Thoracic aorta (tissue), 2 donors: ENCODE results near the gene TBC1D5. TPM values are rescaled to one million over a fixed set of nuclear protein-coding genes. Genes with fewer than 3 reads are reported as not detected.

Source experiments
- ATAC-seq: fragments of 150-250 bp; one replicate; pipeline ENCODE4 v1.8.0; 2017; ENCODE audit warnings: low read depth; ENCODE audit not compliant: insufficient number of reproducible peaks, low FRiP score
- DNase-seq: peaks from one replicate; pipeline ENCODE4 v3.0.0-alpha.2; 2020; ENCODE audit warnings: low spot score
- H3K27ac ChIP-seq, 2 donors: fragments of 200-600 bp; sonication (generic); 1 replicate in 1 of 2; 2 replicates in 1 of 2; pipeline ENCODE4 v1.5.1; 2016; ENCODE audit warnings: mild to moderate bottlenecking in 2 of 2, moderate library complexity in 2 of 2
- H3K27me3 ChIP-seq: fragments of 200-600 bp; sonication (generic); replicated peaks from 2 replicates; pipeline ENCODE4 v1.6.0; 2016; ENCODE audit warnings: mild to moderate bottlenecking; ENCODE audit not compliant: insufficient read depth
- H3K36me3 ChIP-seq: fragments of 200-600 bp; sonication (generic); one replicate; pipeline ENCODE4 v1.5.1; 2016
- H3K4me1 ChIP-seq, 2 donors: fragments of 200-600 bp; sonication (generic); 1 replicate in 1 of 2; 2 replicates in 1 of 2; pipeline versions ENCODE4 v1.5.1 to v1.6.0; 2016; ENCODE audit warnings: low read depth in 2 of 2, mild to moderate bottlenecking in 1 of 2; ENCODE audit not compliant: control insufficient read depth in 1 of 2
- H3K4me3 ChIP-seq: fragments of 200-600 bp; sonication (generic); 2 replicates; pipeline ENCODE4 v1.5.1; 2016; ENCODE audit warnings: mild to moderate bottlenecking
- H3K9me3 ChIP-seq: fragments of 200-600 bp; sonication (generic); 2 replicates; pipeline ENCODE4 v1.5.1; 2016
- CTCF ChIP-seq: fragments of 200-600 bp; sonication (generic); IDR thresholded peaks from one replicate; pipeline ENCODE4 v1.5.1; 2019; ENCODE audit warnings: antibody characterized with exemption
- total RNA-seq, 2 donors: library from RNA; depleted of rRNA; stranded (reverse); fragments of >200 nt; gene quantifications; one replicate each; pipeline versions ENCODE4 v1.1.0 to v1.2.3, GENCODE V29; 2016

TBC1D5 gene
- total RNA-seq, 2 donors from 2014 or later: 80.6 to 103 TPM

DNA sequence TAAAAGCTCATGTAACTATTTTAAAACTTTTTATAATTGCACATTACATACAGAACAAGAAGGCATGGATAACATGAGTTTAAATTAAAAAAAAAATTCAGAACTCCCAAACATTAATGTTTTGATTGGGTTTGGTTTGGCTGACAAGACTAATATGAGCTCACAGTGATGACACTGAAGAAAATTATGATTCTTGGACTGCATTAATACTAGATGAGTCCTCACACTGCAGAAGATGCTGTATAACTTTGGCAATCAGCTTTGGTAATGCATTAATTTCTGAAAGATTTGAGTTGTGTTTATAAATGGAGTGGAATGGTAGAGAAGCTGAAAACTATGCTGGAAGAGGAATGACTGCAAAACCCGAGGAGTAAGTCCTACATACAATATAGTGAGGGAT lies 498.8 kb downstream of the TBC1D5 start:
- H3K9me3 ChIP-seq: no peaks in the 10 kb centered on the region
- no peak overlapping the region for H3K27ac ChIP-seq
- ATAC-seq: no peak
- TF ChIP-seq CTCF: no peak
- no peaks in the 10 kb centered on the region for H3K36me3 ChIP-seq
- DNase-seq: no peak
- H3K27me3 ChIP-seq: no peaks in the 10 kb centered on the region
- no peak overlapping the region for H3K4me3 ChIP-seq
- H3K4me1 ChIP-seq: no peaks in the 10 kb centered on the region

GRCh38 chr3:17239417-17239816 lies 503.0 kb downstream of the TBC1D5 start:
- no peak for TF ChIP-seq CTCF
- no peak for ATAC-seq

DNA sequence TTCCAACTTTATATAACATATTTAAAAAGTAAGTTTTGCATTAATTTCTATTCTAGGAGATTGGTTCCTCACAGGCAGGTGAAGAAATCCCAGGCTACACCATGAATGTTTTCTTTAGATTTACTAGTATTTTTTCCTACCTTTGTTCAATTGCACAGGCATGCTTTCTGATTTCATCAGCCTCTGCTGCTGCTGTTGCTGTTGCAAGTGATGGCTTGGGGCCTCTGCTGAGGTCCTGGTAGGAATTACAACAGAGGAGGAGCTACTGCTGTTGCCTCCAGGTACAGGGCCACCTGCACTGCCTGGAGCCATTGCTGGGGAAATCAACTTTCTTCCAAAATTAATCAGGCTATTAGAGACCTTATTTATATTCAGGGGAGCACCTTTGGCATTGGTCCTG lies 504.4 kb downstream of the TBC1D5 start:
- Histone ChIP-seq H3K27ac (peak overlapping the region in 1 of 2 donors; percentile 23), H3K36me3 (no peaks in the 10 kb centered on the region), H3K27me3 (no peaks in the 10 kb centered on the region), H3K4me3 (no peak overlapping the region), H3K9me3 (no peaks in the 10 kb centered on the region), H3K4me1 (peaks cover 0 to 5% of the 10 kb centered on the region in 2 donors)
- no peak for TF ChIP-seq CTCF
- no peak for ATAC-seq
- no peak for DNase-seq

More at GRCh38 chr3:17239417-17239816, 503.0 kb downstream of the TBC1D5 start:
- Histone ChIP-seq H3K4me3 (no peak overlapping the region), H3K9me3 (no peaks in the 10 kb centered on the region), H3K4me1 (peaks cover 0 to 5% of the 10 kb centered on the region in 2 donors), H3K27ac (no peak overlapping the region), H3K27me3 (no peaks in the 10 kb centered on the region), H3K36me3 (no peaks in the 10 kb centered on the region)
- no peak for DNase-seq

GRCh38 chr3:17235310-17235709 lies 507.1 kb downstream of the TBC1D5 start:
- Histone ChIP-seq H3K9me3 (no peaks in the 10 kb centered on the region), H3K4me3 (no peak overlapping the region), H3K27ac (no peak overlapping the region), H3K27me3 (no peaks in the 10 kb centered on the region), H3K36me3 (no peaks in the 10 kb centered on the region), H3K4me1 (peaks cover 5 to 15% of the 10 kb centered on the region in 2 donors)
- DNase-seq (no peak), ATAC-seq (no peak)
- TF ChIP-seq CTCF: no peak

- H3K27me3 ChIP-seq: no peaks in the 10 kb centered on the region
These were observed 508.0 kb downstream of the TBC1D5 start for GRCh38 chr3:17234382-17234781.

More at GRCh38 chr3:17234382-17234781, 508.0 kb downstream of the TBC1D5 start:
- DNase-seq (no peak), ATAC-seq (no peak)
- H3K36me3 ChIP-seq: no peaks in the 10 kb centered on the region
- no peak for TF ChIP-seq CTCF
- no peak overlapping the region for H3K4me3 ChIP-seq
- peaks cover 5 to 15% of the 10 kb centered on the region in 2 donors for H3K4me1 ChIP-seq
- H3K9me3 ChIP-seq: no peaks in the 10 kb centered on the region
- no peak overlapping the region for H3K27ac ChIP-seq
